ENCODE results near the gene SLC25A23.

Gene SLC25A23

DNA sequence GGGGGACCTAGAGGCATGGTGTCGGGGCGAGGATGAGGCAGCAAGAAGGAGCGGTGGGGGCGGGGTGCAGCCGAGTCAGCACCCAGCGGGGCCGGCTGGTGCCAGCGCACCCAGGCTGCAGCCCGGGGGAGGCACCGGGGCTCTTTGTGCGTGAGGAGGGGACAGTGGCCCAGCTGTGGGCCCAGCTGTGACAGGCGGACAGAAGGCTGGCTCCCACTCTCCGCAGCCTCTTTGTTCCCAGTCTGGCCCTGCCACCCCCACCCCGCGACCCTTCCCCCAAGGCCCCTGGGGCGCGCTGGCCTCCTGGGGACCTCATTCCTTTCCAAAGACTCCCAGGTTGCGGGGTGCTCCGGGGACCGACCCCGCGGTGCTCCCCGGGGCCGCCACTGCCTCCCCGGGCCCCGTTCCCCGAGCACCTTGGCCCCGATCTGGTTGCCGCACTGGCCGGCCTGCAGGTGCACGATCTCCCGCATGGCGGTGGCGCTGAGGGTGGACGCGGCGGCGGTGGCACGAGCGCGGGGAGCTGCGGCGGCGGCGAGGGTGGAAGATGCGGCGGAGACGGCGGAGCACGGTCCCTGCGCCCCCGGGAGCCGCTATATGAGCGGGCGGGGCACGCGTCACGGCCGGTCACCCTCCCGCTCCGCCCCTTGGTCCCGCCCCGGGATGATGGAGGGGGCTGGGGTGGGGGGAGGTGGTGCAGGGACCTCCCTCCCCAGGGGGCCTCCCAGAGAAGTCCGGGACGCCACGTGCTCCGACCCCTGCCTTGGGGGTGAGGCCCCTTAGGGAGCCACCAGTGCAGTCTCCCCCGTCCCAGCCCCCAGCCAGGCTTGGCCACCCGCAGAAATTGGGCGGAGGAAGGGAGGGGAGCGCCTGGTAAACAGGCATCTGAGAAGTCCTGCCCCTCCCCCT, 42.4 kb upstream of the SLC25A23 start, which contains the start of gene TUBB4A:
TSS of gene TUBB4A (minus strand) at position 570 of the 909 bp plus-strand sequence. CDS start at position 473, 97 bp downstream.
- H2BK5ac ChIP-seq (ENCODE audit: low read length): no peak within 1 kb of the TSS
- no peak within 1 kb of the TSS for H3K27ac ChIP-seq (replicated peaks; ENCODE audit: low read length)

GRCh38 chr19:6500837-6501739, 41.5 kb upstream of the SLC25A23 start:
- H3K18ac ChIP-seq (ENCODE audit: low read length): peak overlapping the region; percentile 95
- peaks cover 0 to 2% of the 10 kb centered on the region in 2 donors for H3K4me1 ChIP-seq (ENCODE audit: control insufficient read depth in 2 of 2, insufficient read depth in 1 of 2, low read depth in 1 of 2, low read length in 2 of 2)
- peak overlapping the region; percentile 94 for H3K4me2 ChIP-seq (ENCODE audit: insufficient read depth, low read length, poor library complexity, severe bottlenecking)
- DNase-seq (ENCODE audit: low spot score): no peak
- no peak overlapping the region for H4K8ac ChIP-seq (ENCODE audit: low read depth, low read length)
- H3K23ac ChIP-seq (ENCODE audit: low read depth, low read length, poor library complexity): peak overlapping the region; percentile 92
- H3K4ac ChIP-seq (ENCODE audit: low read length): no peak overlapping the region
- peaks cover 0 to 3% of the 10 kb centered on the region in 2 donors for H3K36me3 ChIP-seq (replicated peaks in 1 of 2; ENCODE audit: control insufficient read depth in 2 of 2, insufficient read depth in 2 of 2, low read length in 2 of 2)
- H2BK120ac ChIP-seq (ENCODE audit: low read depth, low read length): peak overlapping the region; percentile 74
- peak overlapping the region; percentile 85 for H4K91ac ChIP-seq (ENCODE audit: low read depth, low read length, poor library complexity)
- peak overlapping the region; percentile 31 to 97 for H3K4me3 ChIP-seq (ENCODE audit: low read length in 2 of 2)
- H3K79me1 ChIP-seq (ENCODE audit: low read depth, low read length): no peaks in the 10 kb centered on the region
- H3K27ac ChIP-seq (replicated peaks; ENCODE audit: low read length): no peak overlapping the region
- H2BK12ac ChIP-seq (ENCODE audit: low read length): no peak overlapping the region
- no CpG with 5 or more reads among the region's 24 CpGs for WGBS, 2 donors (ENCODE audit: extremely low coverage in 2 of 2, insufficient read length in 2 of 2, insufficient replicate concordance in 1 of 2)
- H3K27me3 ChIP-seq (ENCODE audit: control insufficient read depth in 3 of 3, insufficient read depth in 3 of 3, low read depth in 1 of 3, low read length in 3 of 3): peaks cover 2 to 52% (median 11%) of the 10 kb centered on the region in 3 experiments
- H2BK5ac ChIP-seq (ENCODE audit: low read length): no peak overlapping the region
- peak overlapping the region; percentile 97 for H3K9ac ChIP-seq (ENCODE audit: low read depth, low read length, poor library complexity)
- H2AK5ac ChIP-seq (ENCODE audit: low read depth, low read length): peak overlapping the region; percentile 20
- peak overlapping the region; percentile 98 for H2BK15ac ChIP-seq (ENCODE audit: low read length)
- H2AFZ ChIP-seq (ENCODE audit: low read length): peak overlapping the region; percentile 93
- peak overlapping the region; percentile 100 for H3K14ac ChIP-seq (ENCODE audit: low read length)
- peaks cover 0 to 2% of the 10 kb centered on the region in 2 donors for H3K9me3 ChIP-seq (replicated peaks in 1 of 2; ENCODE audit: control insufficient read depth in 2 of 2, insufficient read depth in 1 of 2, low read depth in 1 of 2, low read length in 2 of 2)

More for the DNA sequence above, 42.4 kb upstream of the SLC25A23 start, which contains the start of gene TUBB4A:
- Histone ChIP-seq H2BK15ac (ENCODE audit: low read length) (peak within 1 kb of the TSS; percentile 98), H3K14ac (ENCODE audit: low read length) (peak within 1 kb of the TSS; percentile 100), H2AFZ (ENCODE audit: low read length) (peak within 1 kb of the TSS; percentile 93), H3K18ac (ENCODE audit: low read length) (peak within 1 kb of the TSS; percentile 95), H3K9ac (ENCODE audit: low read depth, low read length, poor library complexity) (peak within 1 kb of the TSS; percentile 97), H3K9me3 (replicated peaks in 1 of 2; ENCODE audit: control insufficient read depth in 2 of 2, insufficient read depth in 1 of 2, low read depth in 1 of 2, low read length in 2 of 2) (peaks cover 0 to 2% of the 10 kb centered on the region in 2 donors), H3K4me3 (ENCODE audit: low read length in 2 of 2) (peak within 1 kb of the TSS; percentile 31 to 97), H4K8ac (ENCODE audit: low read depth, low read length) (peak within 1 kb of the TSS; percentile 72), H2BK120ac (ENCODE audit: low read depth, low read length) (peak within 1 kb of the TSS; percentile 74), H2BK12ac (ENCODE audit: low read length) (peak within 1 kb of the TSS; percentile 41), H3K4me2 (ENCODE audit: insufficient read depth, low read length, poor library complexity, severe bottlenecking) (peak within 1 kb of the TSS; percentile 94), H3K79me1 (ENCODE audit: low read depth, low read length) (no peaks in the 10 kb centered on the region), H2AK5ac (ENCODE audit: low read depth, low read length) (peak within 1 kb of the TSS; percentile 71), H3K23ac (ENCODE audit: low read depth, low read length, poor library complexity) (peak within 1 kb of the TSS; percentile 93), H3K4me1 (ENCODE audit: control insufficient read depth in 2 of 2, insufficient read depth in 1 of 2, low read depth in 1 of 2, low read length in 2 of 2) (peaks cover 0 to 2% of the 10 kb centered on the region in 2 donors), H3K36me3 (replicated peaks in 1 of 2; ENCODE audit: control insufficient read depth in 2 of 2, insufficient read depth in 2 of 2, low read length in 2 of 2) (peaks cover 0 to 3% of the 10 kb centered on the region in 2 donors), H4K91ac (ENCODE audit: low read depth, low read length, poor library complexity) (peak within 1 kb of the TSS; percentile 85), H3K27me3 (ENCODE audit: control insufficient read depth in 3 of 3, insufficient read depth in 3 of 3, low read depth in 1 of 3, low read length in 3 of 3) (peaks cover 2 to 52% (median 11%) of the 10 kb centered on the region in 3 experiments), H3K4ac (ENCODE audit: low read length) (no peak within 1 kb of the TSS)
- WGBS, 2 donors (ENCODE audit: extremely low coverage in 2 of 2, insufficient read length in 2 of 2, insufficient replicate concordance in 1 of 2): no CpG with 5 or more reads among the region's 71 CpGs
- DNase-seq (ENCODE audit: low spot score): no peak

DNA sequence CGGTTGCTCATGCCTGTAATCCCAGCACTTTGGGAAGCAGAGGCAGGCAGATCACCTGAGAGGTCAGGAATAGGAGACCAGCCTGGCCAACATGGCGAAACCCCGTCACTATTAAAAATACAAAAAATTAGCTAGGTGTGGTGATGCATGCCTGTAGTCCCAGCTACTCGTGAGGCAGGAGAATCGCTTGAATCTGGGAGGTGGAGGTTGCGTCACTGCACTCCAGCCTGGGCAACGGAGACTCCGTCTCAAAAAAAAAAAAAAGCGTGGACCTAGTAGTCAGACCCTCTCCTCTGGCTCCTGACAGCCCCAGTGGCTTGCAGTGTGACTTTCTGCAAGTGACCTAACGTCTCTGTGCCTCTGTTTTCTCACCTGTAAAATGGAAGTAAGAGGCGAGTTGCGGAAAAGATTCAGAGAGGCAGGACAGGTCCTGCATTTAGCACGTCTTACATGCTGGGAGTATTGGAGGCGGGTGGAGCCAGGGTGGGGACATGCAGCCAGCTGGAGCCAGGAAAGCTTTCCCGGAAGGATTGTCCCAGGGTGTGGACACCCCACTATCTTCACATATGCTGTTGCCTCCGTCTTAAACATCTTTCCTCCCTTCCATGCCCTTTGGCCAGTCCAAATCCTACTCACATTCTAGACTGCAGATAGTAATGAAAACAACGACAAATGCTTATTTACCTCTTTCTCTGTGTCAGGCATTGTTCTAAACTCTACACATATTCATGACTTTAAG, 39.6 kb upstream of the SLC25A23 start:
- no peak overlapping the region for H3K4me3 ChIP-seq (ENCODE audit: low read length in 2 of 2)
- H2BK15ac ChIP-seq (ENCODE audit: low read length): no peak overlapping the region
- no peak for DNase-seq (ENCODE audit: low spot score)
- peaks cover 0 to 2% of the 10 kb centered on the region in 2 donors for H3K4me1 ChIP-seq (ENCODE audit: control insufficient read depth in 2 of 2, insufficient read depth in 1 of 2, low read depth in 1 of 2, low read length in 2 of 2)
- peaks cover 0 to 4% of the 10 kb centered on the region in 2 donors for H3K36me3 ChIP-seq (replicated peaks in 1 of 2; ENCODE audit: control insufficient read depth in 2 of 2, insufficient read depth in 2 of 2, low read length in 2 of 2)
- no peak overlapping the region for H4K91ac ChIP-seq (ENCODE audit: low read depth, low read length, poor library complexity)
- no CpG with 5 or more reads among the region's 17 CpGs for WGBS, 2 donors (ENCODE audit: extremely low coverage in 2 of 2, insufficient read length in 2 of 2, insufficient replicate concordance in 1 of 2)
- H2BK5ac ChIP-seq (ENCODE audit: low read length): no peak overlapping the region
- H3K4ac ChIP-seq (ENCODE audit: low read length): no peak overlapping the region
- H3K23ac ChIP-seq (ENCODE audit: low read depth, low read length, poor library complexity): no peak overlapping the region
- H3K18ac ChIP-seq (ENCODE audit: low read length): no peak overlapping the region
- H3K9ac ChIP-seq (ENCODE audit: low read depth, low read length, poor library complexity): no peak overlapping the region
- no peak overlapping the region for H3K14ac ChIP-seq (ENCODE audit: low read length)
- no peak overlapping the region for H3K4me2 ChIP-seq (ENCODE audit: insufficient read depth, low read length, poor library complexity, severe bottlenecking)
- no peak overlapping the region for H2AFZ ChIP-seq (ENCODE audit: low read length)
- H2BK12ac ChIP-seq (ENCODE audit: low read length): no peak overlapping the region
- no peak overlapping the region for H2BK120ac ChIP-seq (ENCODE audit: low read depth, low read length)
- H4K8ac ChIP-seq (ENCODE audit: low read depth, low read length): no peak overlapping the region
- H3K27ac ChIP-seq (replicated peaks; ENCODE audit: low read length): no peak overlapping the region
- peak overlapping the region; percentile 75 for H2AK5ac ChIP-seq (ENCODE audit: low read depth, low read length)
- H3K79me1 ChIP-seq (ENCODE audit: low read depth, low read length): no peaks in the 10 kb centered on the region
- H3K27me3 ChIP-seq (ENCODE audit: control insufficient read depth in 3 of 3, insufficient read depth in 3 of 3, low read depth in 1 of 3, low read length in 3 of 3): peaks cover 2 to 52% (median 11%) of the 10 kb centered on the region in 3 experiments
- H3K9me3 ChIP-seq (replicated peaks in 1 of 2; ENCODE audit: control insufficient read depth in 2 of 2, insufficient read depth in 1 of 2, low read depth in 1 of 2, low read length in 2 of 2): peaks cover 0 to 2% of the 10 kb centered on the region in 2 donors
